GM13977 (cell line): ENCODE measurements around the gene SLC25A42.

Experiments
- DNase-seq: peaks from one replicate; pipeline ENCODE4 v3.0.0; 2012; ENCODE audit warnings: low spot score
- CTCF ChIP-seq: IDR thresholded peaks from 2 replicates; pipeline ENCODE4 v1.5.1; 2012; ENCODE audit warnings: mild to moderate bottlenecking, control low read depth; ENCODE audit not compliant: insufficient read depth; ENCODE audit errors: extremely low read depth, missing control alignments
- in situ Hi-C: fragments of 300-500 bp; cut with MboI; formaldehyde crosslinking; loops from one replicate; pipeline ENCODE4 v1.12.0; 2022; ENCODE audit warnings: low sequenced_read_pairs, low pct_unique_long_range_greater_than_20kb, mixed read lengths, inconsistent platforms; ENCODE audit not compliant: unreplicated experiment

The SLC25A42 gene

DNA sequence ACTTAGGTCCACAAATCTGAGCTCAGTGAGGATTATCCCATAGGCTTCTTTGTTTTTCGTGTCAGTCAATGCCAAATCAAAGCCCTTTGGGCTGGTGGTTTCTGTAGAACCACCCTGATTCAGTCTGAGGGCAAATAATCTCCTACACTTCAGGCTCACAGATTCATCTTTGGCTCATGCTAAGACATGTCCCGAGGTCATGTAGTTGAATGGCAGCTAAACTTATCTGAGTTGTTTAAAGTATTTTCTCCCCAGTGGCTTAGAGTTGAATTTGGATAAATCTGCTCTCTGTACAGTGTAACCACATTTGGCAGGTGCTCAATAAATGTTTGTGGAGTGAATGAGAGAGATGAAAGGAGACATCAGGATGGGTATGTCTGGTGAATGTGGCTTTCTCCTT lies 13.1 kb upstream of the SLC25A42 start:
- TF ChIP-seq CTCF: no peak
- in situ Hi-C loops: loop anchor here (10.0 kb wide), 1 partner anchor 84 kb away; the partner anchor contains the start of gene TMEM161A
- DNase-seq: no peak

DNA sequence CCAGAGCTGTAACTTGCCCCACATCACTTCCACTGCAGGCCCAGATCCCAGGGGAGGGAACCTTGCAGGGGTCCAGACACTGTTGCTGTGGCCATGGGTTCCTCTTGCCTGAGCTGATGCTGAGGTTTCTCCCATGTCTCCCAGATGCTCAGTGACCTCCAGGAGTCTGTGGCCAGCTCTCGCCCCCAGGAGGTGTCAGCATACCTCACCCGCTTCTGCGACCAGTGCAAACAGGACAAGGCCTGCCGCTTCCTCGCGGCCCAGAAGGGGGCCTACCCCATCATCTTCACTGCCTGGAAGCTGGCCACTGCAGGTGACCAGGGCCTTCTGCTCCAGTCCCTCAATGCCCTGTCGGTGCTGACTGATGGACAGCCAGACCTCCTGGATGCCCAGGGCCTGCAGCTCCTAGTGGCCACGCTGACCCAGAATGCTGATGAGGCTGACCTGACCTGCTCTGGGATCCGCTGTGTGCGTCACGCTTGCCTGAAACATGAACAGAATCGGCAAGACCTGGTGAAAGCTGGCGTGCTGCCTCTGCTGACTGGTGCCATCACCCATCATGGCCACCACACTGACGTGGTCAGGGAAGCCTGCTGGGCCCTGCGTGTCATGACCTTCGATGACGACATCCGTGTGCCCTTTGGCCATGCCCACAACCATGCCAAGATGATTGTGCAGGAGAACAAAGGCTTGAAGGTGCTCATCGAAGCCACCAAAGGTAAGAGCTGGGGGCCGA lies 12.1 kb upstream of the SLC25A42 start:
- no peak for TF ChIP-seq CTCF
- no peak for DNase-seq
- in situ Hi-C loops: loop anchor here (10.0 kb wide), 1 partner anchor 83 kb away; the partner anchor contains the start of gene TMEM161A

- in situ Hi-C loops: loop anchor here (10.0 kb wide), 1 partner anchor 82 kb away; the partner anchor contains the start of gene TMEM161A
- no peak for DNase-seq
- no peak for TF ChIP-seq CTCF
Observed at GRCh38 chr19:19052921-19053320, 10.9 kb upstream of the SLC25A42 start.

DNA sequence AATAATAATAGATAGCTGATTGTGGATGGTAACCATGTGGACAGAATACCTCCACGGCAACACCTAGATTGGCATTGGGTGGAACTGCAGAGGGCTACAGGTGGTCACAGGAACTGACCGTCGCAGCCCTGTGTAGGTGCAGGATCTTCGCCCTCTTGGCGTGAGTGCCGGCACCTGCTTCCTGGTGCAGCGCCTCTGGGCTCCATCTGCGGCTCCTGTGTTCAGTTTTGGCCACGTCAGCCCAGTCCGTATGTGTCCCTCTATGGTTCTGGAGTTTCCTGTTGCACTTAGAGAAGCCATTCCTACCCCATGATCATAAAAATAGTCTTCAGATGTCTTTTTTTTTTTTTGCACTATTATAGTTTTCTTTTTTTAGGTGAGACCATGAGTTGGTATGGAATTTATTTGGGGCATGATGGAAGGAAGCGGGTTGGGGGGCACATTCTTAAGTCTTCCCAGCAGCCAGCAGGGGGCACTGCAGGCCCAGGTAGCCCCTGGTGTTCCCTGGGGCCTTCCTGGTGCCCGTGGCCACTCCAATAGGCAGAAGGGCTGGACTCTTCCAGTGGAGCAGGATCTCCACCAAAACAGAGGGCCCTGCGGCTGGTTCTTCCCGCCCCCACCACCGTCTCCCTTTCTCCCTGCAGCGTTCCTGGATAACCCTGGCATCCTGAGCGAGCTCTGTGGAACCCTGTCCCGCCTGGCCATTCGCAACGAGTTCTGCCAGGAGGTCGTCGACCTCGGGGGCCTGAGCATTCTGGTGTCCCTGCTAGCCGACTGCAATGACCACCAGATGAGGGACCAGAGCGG lies 10.1 kb upstream of the SLC25A42 start:
- DNase-seq: peak; percentile 69
- TF ChIP-seq CTCF: peak; percentile 83
- in situ Hi-C loops: loop anchor here (10.0 kb wide), 1 partner anchor 81 kb away; the partner anchor contains the start of gene TMEM161A

GRCh38 chr19:19054315-19054938 lies 9.4 kb upstream of the SLC25A42 start:
- DNase-seq: no peak
- no peak for TF ChIP-seq CTCF
- in situ Hi-C loops: loop anchor here (10.0 kb wide), 1 partner anchor 80 kb away; the partner anchor contains the start of gene TMEM161A

DNA sequence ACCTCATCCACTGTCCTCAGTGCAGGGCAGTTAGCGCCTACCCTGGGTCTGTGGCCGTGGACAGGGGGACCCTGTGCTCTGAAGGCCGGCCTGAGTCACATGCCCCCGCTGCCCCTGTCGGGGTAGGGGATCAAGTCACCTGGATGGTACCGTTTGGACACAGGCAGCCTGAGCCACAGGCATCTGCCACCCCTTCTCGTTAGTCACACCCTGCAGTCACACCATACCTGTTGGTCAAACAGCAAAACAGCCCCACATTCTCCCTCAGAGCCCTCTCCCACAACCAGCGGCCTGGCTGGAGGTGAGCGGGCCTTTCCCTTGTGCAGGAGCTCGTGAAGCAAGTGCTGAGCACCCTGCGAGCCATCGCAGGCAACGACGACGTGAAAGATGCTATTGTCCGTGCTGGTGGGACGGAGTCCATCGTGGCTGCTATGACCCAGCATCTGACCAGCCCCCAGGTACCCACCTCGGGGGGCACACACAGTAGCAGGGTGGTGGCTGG lies 8.8 kb upstream of the SLC25A42 start:
- no peak for TF ChIP-seq CTCF
- DNase-seq: no peak
- in situ Hi-C loops: loop anchor here (10.0 kb wide), 1 partner anchor 80 kb away; the partner anchor contains the start of gene TMEM161A
